Smooth muscle cell (in vitro differentiated cells): ENCODE data around the gene MIAT. TPM values are rescaled to one million over a fixed set of nuclear protein-coding genes. Genes with fewer than 3 reads are reported as not detected.

Experiments used
- DNase-seq: peaks from one replicate; lab custom pipeline; 2025; ENCODE audit not compliant: unreplicated experiment; lab: John Stamatoyannopoulos, UW
- H2AFZ ChIP-seq: fragments of 200-600 bp; sonication (generic); 2 replicates; pipeline ENCODE4 v1.6.0; 2016; ENCODE audit warnings: antibody characterized with exemption, low read depth, mild to moderate bottlenecking
- H3F3A ChIP-seq: fragments of 200-600 bp; sonication (generic); 2 replicates; pipeline ENCODE4 v1.6.0; 2017; ENCODE audit warnings: antibody characterized with exemption, low read depth
- H3K27ac ChIP-seq: fragments of 200-600 bp; sonication (generic); 2 replicates; pipeline ENCODE4 v1.5.1; 2016; ENCODE audit warnings: low read depth, mild to moderate bottlenecking
- H3K27me3 ChIP-seq: fragments of 200-600 bp; sonication (generic); 2 replicates; pipeline ENCODE4 v1.6.1; 2016; ENCODE audit warnings: low read depth, mild to moderate bottlenecking
- H3K36me3 ChIP-seq: fragments of 200-600 bp; sonication (generic); 2 replicates; pipeline ENCODE4 v1.5.1; 2016; ENCODE audit warnings: low read depth
- H3K4me1 ChIP-seq: fragments of 200-600 bp; sonication (generic); 2 replicates; pipeline ENCODE4 v1.5.1; 2016; ENCODE audit warnings: low read depth
- H3K4me2 ChIP-seq: fragments of 200-600 bp; sonication (generic); 2 replicates; pipeline ENCODE4 v1.6.0; 2016; ENCODE audit warnings: mild to moderate bottlenecking
- H3K4me3 ChIP-seq: fragments of 200-600 bp; sonication (generic); 2 replicates; pipeline ENCODE4 v1.5.1; 2016; ENCODE audit warnings: mild to moderate bottlenecking
- H3K79me2 ChIP-seq: fragments of 200-600 bp; sonication (generic); 2 replicates; pipeline ENCODE4 v1.6.0; 2016; ENCODE audit warnings: low read depth, mild to moderate bottlenecking
- H3K9ac ChIP-seq: fragments of 200-600 bp; sonication (generic); 2 replicates; pipeline ENCODE4 v1.6.0; 2016; ENCODE audit warnings: low read depth
- H3K9me3 ChIP-seq: fragments of 200-600 bp; sonication (generic); replicated peaks from 2 replicates; pipeline ENCODE4 v1.5.1; 2016; ENCODE audit warnings: low read depth
- H4K20me1 ChIP-seq: fragments of 200-600 bp; sonication (generic); 2 replicates; pipeline ENCODE4 v1.6.0; 2016; ENCODE audit warnings: low read depth
- WGBS: methylation state at CpG from one replicate; pipeline ENCODE4 v1.1.7; 2016; ENCODE audit warnings: low lambda C conversion rate; 5-methylcytosine and 5-hydroxymethylcytosine counted together
- polyA plus RNA-seq: library from polyadenylated mRNA; unstranded; fragments of >200 nt; fragmentation: Nextera tagmentation; extraction: Ambion mirVana; gene quantifications from 2 replicates; pipeline ENCODE4 v1.2.1, GENCODE V29; 2016
- total RNA-seq: library from RNA; depleted of rRNA; stranded (reverse); fragments of >200 nt; gene quantifications from 2 replicates; pipeline ENCODE4 v1.2.3, GENCODE V29; 2014
- TF ChIP-seq, protein P1 (sequence below): fragments of 200-600 bp; sonication (generic); IDR thresholded peaks from 2 replicates; pipeline ENCODE4 v1.5.1; 2017; ENCODE audit warnings: borderline replicate concordance, mild to moderate bottlenecking, antibody characterized with exemption; ENCODE audit not compliant: insufficient read depth, poor library complexity, severe bottlenecking

The MIAT gene
- total and polyA plus RNA-seq, 2 experiments from 2014 or later, result 0.16 to 7.0 TPM

DNA sequence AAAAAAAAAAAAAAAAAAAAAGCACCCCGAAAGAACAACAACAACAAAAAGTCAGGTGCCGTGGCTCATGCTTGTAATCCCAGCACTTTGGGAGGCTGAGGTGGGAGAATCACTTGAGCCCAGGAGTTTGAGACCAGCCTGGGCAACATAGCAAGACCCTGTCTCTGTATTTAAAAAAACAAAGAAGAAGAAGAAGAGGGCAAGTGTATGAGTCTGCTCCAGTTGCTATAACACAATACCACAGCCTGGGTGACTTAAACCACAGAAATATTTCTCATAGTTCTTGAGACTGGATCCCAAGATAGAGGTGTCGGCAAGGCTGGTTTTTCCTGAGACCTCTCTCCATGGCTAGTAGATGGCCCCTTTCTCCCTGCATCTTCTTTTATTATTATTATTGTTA lies 23.2 kb upstream of the MIAT start:
- no peak overlapping the region for H3K4me3 ChIP-seq
- H2AFZ ChIP-seq, result no peak overlapping the region
- H3K79me2 ChIP-seq, result no peaks in the 10 kb centered on the region
- WGBS, result 97% methylated on average over 3 of the region's 3 CpGs
- DNase-seq, result no peak
- peaks cover 5% of the 10 kb centered on the region for H3K4me1 ChIP-seq
- H3K4me2 ChIP-seq, result no peak overlapping the region
- H3K36me3 ChIP-seq, result no peaks in the 10 kb centered on the region
- no peaks in the 10 kb centered on the region for H3K27me3 ChIP-seq
- no peaks in the 10 kb centered on the region for H3F3A ChIP-seq
- H3K9me3 ChIP-seq, result no peaks in the 10 kb centered on the region
- no peaks in the 10 kb centered on the region for H4K20me1 ChIP-seq
- TF ChIP-seq, protein P1, sequence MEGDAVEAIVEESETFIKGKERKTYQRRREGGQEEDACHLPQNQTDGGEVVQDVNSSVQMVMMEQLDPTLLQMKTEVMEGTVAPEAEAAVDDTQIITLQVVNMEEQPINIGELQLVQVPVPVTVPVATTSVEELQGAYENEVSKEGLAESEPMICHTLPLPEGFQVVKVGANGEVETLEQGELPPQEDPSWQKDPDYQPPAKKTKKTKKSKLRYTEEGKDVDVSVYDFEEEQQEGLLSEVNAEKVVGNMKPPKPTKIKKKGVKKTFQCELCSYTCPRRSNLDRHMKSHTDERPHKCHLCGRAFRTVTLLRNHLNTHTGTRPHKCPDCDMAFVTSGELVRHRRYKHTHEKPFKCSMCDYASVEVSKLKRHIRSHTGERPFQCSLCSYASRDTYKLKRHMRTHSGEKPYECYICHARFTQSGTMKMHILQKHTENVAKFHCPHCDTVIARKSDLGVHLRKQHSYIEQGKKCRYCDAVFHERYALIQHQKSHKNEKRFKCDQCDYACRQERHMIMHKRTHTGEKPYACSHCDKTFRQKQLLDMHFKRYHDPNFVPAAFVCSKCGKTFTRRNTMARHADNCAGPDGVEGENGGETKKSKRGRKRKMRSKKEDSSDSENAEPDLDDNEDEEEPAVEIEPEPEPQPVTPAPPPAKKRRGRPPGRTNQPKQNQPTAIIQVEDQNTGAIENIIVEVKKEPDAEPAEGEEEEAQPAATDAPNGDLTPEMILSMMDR, result no peak
- no peak overlapping the region for H3K9ac ChIP-seq
- no peak overlapping the region for H3K27ac ChIP-seq

DNA sequence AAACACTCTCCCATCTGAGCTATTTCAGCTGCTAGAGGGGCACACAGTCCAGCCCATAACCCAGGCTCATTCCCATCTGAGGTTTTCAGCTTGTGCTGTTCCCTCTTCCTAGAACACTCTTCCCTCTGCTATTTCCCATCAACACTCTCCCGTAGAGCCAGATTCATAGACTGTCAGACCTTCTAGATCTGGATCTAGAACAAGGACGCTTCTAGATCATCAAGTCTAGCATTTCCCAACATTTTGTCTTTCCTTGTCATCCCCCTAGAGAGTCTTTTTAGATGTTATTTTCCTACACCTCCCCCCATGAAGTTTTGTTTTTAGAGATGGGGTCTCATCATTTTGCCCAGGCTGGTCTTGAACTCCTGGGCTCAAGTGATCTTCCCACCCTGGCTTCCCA lies 22.3 kb upstream of the MIAT start:
- WGBS, result 88% methylated on average over 2 of the region's 2 CpGs
- Histone ChIP-seq H3K4me1 (peaks cover 5% of the 10 kb centered on the region), H3K79me2 (no peaks in the 10 kb centered on the region), H3K27me3 (no peaks in the 10 kb centered on the region), H3K4me2 (no peak overlapping the region), H3K4me3 (no peak overlapping the region), H3K27ac (no peak overlapping the region), H3K9ac (no peak overlapping the region), H3K9me3 (no peaks in the 10 kb centered on the region), H3K36me3 (no peaks in the 10 kb centered on the region), H4K20me1 (no peaks in the 10 kb centered on the region), H2AFZ (no peak overlapping the region), H3F3A (no peaks in the 10 kb centered on the region)
- TF ChIP-seq, protein P1, result no peak
- DNase-seq, result no peak

DNA sequence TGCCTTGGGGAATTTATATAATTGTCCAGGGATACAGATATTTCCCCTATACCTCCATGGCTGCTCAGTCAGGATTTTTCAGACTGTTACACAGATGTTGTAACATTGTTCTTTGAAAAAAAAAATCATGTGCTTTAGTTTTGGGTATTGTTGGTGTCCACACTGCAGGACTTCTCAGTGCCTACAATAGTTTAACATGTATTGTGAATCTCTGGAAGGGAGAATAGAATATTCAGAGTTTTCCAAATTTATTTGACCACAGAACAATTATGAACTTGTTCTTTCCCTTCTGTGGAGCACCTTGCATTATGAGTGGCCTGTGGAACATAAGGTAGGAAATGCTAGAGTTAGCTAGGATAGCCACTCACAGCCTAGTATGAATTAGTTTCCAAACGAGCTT lies 21.1 kb upstream of the MIAT start:
- Histone ChIP-seq H3K4me3 (no peak overlapping the region), H3K36me3 (no peaks in the 10 kb centered on the region), H2AFZ (no peak overlapping the region), H3K4me2 (no peak overlapping the region), H3K27me3 (no peaks in the 10 kb centered on the region), H3K27ac (no peak overlapping the region), H3K79me2 (no peaks in the 10 kb centered on the region), H3K9ac (no peak overlapping the region), H4K20me1 (no peaks in the 10 kb centered on the region), H3K9me3 (no peaks in the 10 kb centered on the region), H3K4me1 (peaks cover 5% of the 10 kb centered on the region), H3F3A (no peaks in the 10 kb centered on the region)
- no peak for DNase-seq
- 56% methylated on average over 1 of the region's 1 CpG for WGBS
- TF ChIP-seq, protein P1, result no peak
